Measurements from ENCODE around the gene CD151.

GRCh38 chr11:825366-826226 is 7.2 kb upstream of the CD151 start:
- TF ChIP-seq CTCF (IDR thresholded peaks at IDR 0.05) (no peak), POLR2AphosphoS5 (IDR thresholded peaks at IDR 0.05) (no peak), POLR2A (IDR thresholded peaks at IDR 0.05) (no peak), EP300 (IDR thresholded peaks at IDR 0.05) (no peak)

All from sigmoid colon (tissue), 4 donors.